Fibroblast of villous mesenchyme (primary cell): ENCODE measurements around the gene CPNE2. TPM values are rescaled to one million over a fixed set of nuclear protein-coding genes. Genes with fewer than 3 reads are reported as not detected.
"Not testable (repeated sequence)": the region's sequence is repeated elsewhere in the genome, so short reads cannot be mapped to it uniquely, and the experiment has no call there.

Source experiments
- DNase-seq: peaks from one replicate; pipeline ENCODE4 v3.0.0-alpha.2; 2010; ENCODE audit warnings: low read depth
- H3K4me3 ChIP-seq: 2 replicates; pipeline ENCODE4 v1.5.1; 2011; ENCODE audit warnings: low read depth, mild to moderate bottlenecking, low read length
- CTCF ChIP-seq: IDR thresholded peaks from 2 replicates; pipeline ENCODE4 v1.5.1; 2012; ENCODE audit warnings: low read depth, mild to moderate bottlenecking, low read length; ENCODE audit not compliant: insufficient read depth
- total RNA-seq: library from RNA; depleted of rRNA; stranded (reverse); fragments of >200 nt; gene quantifications from 2 replicates; pipeline ENCODE4 v1.2.3, GENCODE V29; 2012

Gene CPNE2
- total RNA-seq, 1 donor = 24.2 TPM

DNA sequence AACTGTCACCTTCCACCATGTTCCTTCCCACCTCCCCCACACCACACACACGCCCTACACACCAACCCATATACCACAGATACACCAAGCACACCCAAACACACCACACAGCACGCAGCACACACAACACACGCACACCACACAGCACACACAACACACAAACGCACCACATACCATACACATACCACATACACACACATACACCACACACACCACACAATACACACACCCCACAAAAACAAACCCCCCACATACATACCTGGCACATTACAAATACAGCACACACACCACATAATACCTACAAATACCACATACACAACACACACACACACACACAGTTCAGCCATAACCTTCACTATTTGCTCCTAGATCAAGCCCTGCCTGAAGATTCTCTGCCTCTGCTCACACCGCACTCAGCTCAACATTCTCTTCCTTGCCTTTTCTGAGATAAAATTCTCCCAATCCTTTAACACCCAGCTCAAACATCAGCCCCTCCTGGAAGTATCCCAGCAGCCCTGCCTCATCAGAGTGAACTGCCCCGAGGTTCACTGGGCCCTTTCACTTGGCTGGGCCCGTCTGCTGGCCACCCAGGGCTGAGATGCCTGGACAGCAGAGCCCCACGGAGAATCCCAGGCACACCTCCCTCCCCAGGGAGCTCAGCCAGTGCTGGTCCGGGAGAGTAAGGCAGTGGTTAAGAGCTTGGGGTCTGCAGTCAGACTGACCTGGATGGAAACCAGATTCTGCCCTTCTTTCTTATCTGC, 31.9 kb upstream of the CPNE2 start:
- no peak for TF ChIP-seq CTCF

GRCh38 chr16:57061084-57061905, 31.1 kb upstream of the CPNE2 start:
- H3K4me3 ChIP-seq = no peak overlapping the region
- peak; percentile 81 for DNase-seq
- TF ChIP-seq CTCF = no peak

More for the DNA sequence above, 31.9 kb upstream of the CPNE2 start:
- H3K4me3 ChIP-seq = no peak overlapping the region
- no peak for DNase-seq

- H3K4me3 ChIP-seq = no peak overlapping the region
- no peak for TF ChIP-seq CTCF
- DNase-seq = peak; percentile 46
Measured at GRCh38 chr16:57062329-57062728, 30.1 kb upstream of the CPNE2 start.

- H3K4me3 ChIP-seq, DNase-seq: not testable (repeated sequence)
Measured at GRCh38 chr16:57063189-57063588, 29.2 kb upstream of the CPNE2 start.

GRCh38 chr16:57064995-57065394, 27.4 kb upstream of the CPNE2 start:
- no peak overlapping the region for H3K4me3 ChIP-seq
- TF ChIP-seq CTCF = no peak
- DNase-seq = no peak

DNA sequence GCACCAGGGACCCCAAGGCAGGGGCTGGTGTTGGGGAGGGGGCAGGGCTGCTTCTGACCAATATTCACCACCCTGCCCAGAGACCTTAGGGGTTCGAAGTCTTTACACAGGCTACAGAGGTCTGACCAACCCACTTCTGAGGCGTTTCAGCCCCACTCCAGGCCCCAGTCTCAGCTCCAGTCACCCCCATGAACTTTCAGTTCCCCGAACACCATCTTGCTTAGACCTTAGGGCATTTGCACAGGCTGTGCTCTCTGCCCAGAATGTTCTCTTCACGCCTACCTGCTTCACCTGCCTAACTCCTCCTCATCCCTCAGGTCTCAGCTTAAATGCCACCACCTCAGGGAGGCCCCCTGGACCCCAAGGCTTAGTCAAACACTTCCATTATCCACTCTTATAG, 25.8 kb upstream of the CPNE2 start:
- no peak for TF ChIP-seq CTCF
- no peak overlapping the region for H3K4me3 ChIP-seq

GRCh38 chr16:57067347-57067746, 25.0 kb upstream of the CPNE2 start:
- DNase-seq = no peak
- no peak for TF ChIP-seq CTCF
- H3K4me3 ChIP-seq = no peak overlapping the region

More for the DNA sequence above, 25.8 kb upstream of the CPNE2 start:
- no peak for DNase-seq
